GM18867 (cell line): ENCODE data around the gene INTS1.

ENCODE experiments used
- ATAC-seq: cut with Tn5 transposase; IDR thresholded peaks from one replicate; pipeline ENCODE4 v1.9.1; 2021; ENCODE audit warnings: mild to moderate bottlenecking, moderate library complexity; ENCODE audit not compliant: unreplicated experiment

INTS1 gene

DNA sequence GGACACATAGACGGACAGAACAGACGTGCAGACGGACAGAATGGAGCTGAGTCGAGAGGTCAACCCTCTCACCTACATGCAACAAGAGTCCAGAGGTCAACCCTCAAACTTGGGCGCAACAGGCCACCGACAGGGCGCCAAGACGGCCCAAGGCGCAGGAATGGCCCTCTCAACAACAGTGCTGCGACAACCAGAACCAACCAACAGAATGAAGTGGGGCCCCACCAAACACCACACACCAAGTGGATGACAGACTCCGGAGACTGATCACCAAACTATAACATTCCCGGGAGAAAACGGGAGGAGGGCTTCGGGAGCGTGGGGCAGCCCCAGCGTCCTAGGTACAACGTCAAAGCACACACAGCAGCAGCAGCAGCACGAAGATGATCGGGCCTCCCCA is 13.4 kb downstream of the INTS1 start:
- ATAC-seq = no peak

DNA sequence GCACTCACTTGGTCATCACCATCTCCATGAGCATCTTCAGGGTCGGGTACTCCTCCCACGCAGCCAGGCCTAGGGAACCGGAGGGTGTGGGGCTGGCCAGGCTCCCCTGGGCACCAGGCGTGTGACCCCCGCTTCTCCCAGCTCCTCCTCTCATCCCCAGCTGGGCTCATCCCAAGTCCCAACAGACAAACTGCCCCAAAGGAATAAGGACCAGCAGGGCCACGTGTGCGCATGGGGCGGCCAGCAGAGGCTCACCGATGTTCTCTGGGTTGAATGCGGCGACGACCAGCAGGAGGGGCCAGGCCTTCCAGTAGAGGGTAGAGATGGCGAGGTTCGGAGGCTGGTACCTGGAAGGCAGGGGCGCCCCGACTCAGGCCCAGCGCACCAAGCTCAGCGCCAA is 14.9 kb downstream of the INTS1 start:
- ATAC-seq = no peak

DNA sequence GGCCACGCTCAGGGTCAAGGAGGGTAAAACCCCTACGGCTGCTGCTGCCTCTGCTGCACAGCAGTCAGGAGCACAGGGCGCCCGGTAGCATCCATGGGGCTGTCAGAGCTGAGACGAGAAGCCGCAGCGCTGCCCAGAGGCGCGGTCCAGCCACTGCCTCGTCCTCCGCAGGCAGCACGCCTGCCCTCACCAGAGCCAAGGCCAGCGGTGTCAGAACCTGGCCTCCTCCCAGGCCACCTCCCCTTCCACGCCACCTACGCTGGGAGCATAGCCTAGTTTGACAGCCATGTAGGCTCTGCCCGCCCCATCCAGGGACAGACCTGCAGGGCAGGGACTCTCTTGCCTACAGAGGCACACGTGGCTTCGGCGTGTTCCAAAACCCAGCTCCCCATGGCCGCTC is 16.2 kb downstream of the INTS1 start:
- no peak for ATAC-seq

DNA sequence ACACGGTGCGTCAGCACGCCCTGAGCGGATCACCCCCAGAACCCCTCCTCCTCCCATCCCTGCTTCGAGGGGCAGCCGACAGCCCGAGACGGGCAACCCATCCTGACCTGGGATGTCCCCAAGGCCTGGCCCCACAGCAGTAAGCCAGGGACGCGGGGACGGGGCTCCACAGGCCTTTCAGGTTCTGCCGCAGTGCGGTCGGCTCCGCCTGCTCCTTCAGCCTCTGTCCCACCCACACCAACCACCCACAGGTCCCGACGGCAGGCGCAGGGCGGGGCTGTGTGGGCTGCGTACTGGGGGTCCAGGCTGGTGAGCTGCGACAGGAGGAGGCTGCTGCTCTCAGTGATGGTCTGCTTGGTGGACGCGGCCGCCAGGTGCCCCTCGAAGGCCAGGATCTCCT is 16.7 kb downstream of the INTS1 start:
- no peak for ATAC-seq

DNA sequence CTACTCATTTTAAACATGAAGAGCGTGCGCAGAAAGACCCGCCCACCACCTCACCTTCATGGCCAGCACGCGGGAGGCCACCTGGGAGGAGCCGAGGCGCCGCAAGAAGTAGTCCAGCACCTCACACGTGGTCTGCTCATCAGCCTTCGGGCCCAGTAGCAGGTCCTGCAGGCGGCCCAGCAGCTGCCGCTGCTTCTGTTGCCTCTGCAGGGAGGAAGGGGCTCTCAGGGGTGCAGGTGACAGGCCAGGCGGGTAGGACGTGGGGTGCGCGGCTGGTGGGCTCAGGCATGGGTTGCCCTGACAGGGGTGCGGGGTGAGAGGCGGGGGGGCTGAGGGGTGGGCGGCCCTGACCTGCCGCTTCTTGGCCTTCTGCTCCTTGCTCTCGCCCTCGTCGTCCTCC is 17.6 kb downstream of the INTS1 start:
- ATAC-seq = no peak

DNA sequence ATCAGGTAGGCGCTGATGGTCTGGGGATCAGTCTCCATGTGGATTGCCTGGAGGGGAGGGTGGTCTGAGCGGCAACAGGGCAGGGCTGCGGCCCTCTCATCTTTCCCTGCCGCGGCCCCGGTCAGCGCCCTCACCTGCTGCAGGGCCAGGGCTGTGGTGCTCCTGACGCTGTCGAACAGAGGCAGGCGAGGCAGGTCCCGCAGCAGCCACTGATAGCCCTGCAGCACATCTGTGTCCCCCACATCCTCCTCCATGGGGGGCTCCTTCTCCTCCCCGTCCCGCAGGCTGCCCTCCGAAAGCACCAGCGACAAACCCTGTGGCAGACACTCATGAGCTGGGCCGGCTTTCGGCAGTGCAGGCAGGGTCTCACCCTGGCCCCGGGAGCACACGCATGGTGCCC is 19.0 kb downstream of the INTS1 start:
- ATAC-seq = no peak

DNA sequence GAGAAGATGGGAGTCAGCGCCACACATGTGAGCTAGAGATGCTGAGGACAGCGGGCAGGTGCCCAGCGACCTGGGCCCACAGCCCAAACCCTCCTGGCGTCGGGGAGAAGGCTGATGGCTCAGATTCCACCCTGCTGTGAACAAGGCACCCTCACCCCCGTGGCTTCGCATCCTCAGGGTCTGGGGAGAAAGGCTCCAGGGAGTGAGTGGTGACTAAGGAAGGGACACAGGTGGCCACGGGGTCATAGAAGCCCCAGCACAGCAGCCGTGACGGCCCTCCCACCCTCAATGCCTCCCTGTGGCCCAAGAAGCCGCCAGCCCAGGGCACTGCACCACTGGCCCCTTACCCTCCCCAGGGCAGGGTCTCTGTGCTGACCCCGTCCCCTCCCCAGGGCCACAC is 19.6 kb downstream of the INTS1 start:
- ATAC-seq = no peak

DNA sequence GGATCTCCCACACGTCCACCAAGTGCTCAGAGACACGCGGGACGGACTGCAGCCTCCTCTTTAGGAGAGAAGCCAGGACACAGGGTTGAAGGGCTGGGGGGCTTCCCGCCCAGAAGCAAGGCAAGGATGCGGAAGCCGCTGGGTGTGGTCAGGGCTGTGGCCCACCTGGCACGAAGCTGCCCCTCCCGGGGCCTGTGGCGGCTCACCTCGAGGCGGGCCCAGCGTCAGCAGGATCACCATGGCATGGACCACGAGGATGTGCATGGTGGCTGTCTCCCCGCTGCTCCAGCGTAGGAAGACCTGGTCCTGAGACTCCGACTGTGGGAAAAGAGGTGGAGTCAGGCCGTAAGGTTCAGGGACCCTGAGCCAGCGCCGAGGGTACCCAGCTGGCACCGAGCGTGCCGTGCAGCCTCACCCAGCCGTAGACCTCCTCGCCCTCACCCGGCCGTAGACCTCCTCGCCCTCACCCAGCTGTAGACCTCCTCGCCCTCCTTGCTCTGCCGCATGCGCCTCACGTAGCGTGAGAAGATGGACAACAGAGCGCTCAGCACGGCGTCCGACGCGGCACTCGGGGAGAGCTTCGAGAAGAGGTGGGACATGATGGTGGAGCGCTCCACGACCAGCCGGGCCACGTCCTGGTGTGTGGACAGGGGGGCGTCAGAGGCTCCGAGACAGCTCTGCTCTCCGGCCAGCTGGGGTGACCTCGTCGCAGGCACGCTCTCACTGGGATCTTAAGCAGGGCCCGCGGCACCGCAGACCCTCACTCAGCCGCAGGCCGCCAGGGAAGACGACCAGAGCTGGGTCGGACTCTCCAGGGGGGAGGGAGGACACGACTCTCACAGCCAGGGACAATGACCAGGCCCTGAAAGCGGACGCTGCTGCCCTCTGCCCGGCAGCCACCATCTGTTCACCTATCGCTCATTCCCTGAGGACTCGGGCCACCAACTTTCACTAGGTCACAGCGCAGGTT is 20.4 kb downstream of the INTS1 start:
- no peak for ATAC-seq

DNA sequence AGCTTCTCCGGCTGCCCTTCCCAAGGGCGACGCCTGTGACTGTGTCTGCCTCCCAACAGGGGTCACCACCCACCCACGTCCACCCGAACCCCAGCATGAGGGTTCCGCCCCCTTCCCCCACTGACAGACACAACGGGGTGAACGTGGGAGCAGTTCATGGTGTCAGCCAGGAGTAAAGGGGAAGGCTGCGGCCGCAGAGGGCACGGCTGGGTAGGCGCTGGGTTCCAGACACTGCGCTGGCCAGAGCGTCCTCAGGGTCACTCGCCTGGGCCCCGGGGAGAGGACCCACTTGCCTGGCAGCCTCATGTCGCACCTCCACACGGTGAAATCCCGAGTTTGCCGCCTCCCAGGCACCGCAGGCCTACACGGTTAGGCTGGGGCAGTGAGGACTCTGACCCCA is 21.1 kb downstream of the INTS1 start:
- ATAC-seq = no peak

DNA sequence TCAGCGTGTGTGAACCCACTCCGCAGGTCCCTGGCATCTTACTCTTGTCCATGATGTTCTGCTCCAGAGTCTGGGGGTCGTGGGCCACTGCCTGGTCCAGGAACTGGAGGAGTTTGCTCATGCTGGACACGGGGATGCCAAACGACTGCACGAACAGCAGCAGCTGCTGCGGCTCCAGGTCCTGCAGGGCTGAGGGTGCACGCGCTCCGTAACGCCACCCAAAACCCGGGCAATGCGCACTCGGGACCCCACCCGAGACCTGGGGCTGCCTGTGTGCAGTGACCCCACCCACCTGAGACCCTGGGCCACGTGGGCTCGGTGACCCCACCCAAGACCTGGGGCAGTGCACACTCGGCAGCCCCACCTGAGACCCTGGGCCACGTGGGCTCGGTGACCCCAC is 22.9 kb downstream of the INTS1 start:
- ATAC-seq = no peak

DNA sequence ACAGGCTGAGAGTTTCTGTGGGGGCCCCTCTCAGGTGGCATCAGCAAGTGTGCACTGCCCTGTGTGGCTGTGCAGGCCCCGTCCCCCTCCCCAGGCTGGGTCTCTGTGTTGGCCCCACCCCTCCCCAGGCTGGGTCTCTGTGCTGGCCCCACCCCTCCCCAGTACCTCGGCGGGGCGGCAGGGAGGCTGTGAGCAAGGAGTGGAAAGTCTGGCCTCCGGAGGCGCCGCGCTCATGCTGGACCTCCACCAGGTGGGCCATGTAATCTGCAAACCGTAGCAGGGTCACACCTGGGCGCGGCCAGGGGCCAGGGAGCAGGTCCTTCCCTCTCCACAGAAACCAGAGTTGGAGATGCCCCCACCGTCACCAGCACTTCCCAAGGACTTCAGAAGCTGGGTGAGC is 23.5 kb downstream of the INTS1 start:
- ATAC-seq = no peak

DNA sequence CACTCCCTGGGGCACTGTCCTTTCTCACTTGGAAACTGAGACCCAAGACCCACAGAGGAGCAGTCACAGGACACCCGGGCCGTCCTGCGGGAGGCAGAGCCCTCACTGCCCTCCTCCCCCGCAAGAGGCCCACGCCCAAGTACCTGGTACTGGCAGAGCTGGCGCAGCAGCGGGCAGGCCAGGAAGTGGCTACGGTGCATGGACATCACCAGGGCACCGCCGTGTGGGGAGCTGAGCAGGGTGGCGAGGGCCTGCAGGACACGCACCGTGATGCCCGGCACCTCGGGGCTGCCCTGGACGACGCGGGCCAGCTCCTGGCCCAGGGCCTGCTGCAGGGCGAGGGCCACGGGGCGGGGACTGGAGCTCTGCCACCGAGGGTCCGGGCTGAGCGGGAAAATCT is 24.9 kb downstream of the INTS1 start:
- ATAC-seq = no peak

DNA sequence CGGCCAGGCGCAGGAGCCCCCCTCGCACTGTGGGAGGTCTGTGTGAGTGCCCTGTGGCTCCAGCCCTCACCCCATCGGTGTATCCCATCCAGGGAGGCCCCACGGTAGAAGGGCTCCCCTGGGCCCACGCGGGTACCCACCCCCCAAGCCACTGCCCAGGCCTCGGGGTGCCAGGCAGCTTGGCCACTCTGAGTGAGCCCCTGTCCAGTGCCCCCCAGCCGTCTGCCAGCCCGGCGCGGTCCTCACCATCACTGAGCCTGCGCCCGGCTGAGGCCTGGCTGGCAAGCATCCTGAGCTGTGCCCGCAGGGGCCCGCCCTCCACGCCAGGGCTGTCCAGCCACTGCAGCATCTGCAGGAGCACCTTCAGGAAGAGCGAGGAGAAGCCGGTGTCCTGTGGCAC is 25.7 kb downstream of the INTS1 start:
- ATAC-seq = no peak

DNA sequence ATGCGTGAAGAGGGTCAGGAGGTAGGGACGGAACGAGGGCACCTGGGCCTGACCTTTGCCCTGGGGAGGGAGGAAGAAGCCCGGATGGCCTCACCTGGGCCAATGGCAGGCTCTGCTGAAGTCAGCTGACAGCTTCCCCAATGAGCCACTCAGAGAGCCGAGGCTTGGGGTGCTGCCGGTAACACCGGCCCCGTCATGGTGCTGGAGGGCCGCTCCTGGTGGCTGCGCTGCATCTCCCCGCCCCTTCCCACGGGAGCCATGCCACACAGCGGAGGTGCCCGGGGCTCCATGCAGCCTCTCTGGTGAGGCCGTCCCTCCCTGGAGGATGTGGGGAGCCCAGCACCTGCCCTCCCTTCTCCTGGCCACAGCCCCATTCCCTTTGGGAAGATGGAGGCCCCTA is 27.3 kb downstream of the INTS1 start:
- ATAC-seq = no peak

DNA sequence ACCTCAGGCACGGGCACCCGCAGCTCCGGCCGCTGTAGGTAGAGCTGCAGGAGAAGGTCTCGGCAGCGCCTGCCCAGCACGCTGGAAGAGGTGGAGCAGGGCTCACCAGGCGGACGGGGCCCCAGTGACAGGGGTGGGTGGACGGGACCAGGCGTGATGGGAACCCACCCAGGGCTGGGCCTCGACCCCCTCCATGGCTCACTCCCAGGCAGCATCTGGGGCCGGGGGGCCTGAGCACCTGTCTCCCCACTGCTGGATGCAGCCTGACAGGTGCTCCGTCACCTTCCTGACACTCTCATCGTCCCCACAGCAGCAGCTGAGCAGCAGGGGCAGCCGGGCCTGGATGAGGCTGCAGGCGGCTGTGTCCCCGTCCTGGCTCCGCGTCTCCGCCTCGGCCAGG is 28.2 kb downstream of the INTS1 start:
- no peak for ATAC-seq

DNA sequence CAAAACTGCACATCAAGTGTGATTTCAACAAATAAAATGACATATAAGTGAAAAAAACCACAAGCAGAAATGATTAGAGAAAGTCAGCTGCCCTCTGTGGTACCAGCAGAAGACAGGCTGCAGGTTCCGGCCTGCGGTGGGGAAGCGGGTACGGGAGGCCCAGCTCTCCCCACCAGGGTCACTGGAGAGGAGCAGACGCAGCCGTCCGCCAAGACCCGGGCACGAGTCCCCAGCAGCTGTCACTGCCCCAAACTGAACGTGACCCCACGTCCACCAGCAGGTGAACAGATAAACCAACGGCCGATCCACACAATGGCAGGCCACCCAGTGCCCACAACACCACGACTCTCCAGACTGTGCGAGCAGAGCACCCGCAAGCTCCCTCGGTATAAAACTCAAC is 28.8 kb downstream of the INTS1 start:
- no peak for ATAC-seq

DNA sequence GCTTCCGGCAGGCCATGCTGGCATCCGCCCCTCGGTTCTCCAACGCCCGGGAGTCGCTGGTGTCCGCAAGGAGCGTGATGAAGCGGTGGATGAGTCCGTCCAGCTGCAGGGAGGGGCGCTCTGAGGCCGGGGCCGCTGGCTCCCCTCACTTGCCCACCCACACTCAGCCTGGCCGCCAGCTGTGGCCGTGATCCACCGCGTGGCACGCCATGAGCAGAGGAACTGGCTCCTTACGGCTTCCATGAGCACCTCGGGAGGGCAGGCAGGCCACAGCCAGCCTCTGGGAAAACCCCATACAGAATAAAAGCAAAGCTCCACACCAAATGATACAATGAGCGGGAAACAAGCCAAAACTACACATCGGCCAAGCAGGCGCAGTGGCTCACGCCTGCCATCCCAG is 29.5 kb downstream of the INTS1 start:
- no peak for ATAC-seq

DNA sequence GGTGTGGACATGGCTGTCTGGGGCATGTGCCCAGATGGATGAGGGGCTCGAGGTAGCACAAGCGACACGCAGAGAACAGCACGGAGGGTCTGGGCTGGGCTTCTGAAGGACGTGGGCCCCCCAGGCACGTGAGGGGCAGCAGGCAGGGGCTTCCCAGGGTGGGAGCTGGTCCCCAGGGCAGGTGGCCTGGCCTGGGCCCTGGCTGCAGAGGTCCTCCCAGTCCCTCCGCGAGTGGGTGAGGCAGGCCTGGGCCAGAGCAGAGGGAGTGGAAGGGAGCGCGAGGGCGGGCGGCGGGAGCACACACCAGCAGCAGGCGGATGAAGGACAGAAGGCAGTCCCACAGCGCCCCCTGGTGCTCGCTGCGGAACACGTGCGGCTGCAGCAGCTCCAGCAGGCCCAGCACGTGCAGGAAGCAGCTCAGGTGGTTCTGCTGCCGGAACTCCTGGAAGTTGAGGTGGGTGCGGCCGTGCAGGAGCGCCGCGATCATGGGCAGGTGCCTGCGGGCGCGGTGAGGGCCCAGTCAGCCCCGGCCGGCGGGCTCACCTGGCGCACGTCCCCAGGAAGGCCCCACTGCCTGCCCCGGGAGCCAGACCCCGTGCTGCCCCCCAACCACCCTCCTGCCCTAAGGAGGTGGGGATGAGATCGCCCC is 30.2 kb downstream of the INTS1 start:
- ATAC-seq = peak; percentile 51

DNA sequence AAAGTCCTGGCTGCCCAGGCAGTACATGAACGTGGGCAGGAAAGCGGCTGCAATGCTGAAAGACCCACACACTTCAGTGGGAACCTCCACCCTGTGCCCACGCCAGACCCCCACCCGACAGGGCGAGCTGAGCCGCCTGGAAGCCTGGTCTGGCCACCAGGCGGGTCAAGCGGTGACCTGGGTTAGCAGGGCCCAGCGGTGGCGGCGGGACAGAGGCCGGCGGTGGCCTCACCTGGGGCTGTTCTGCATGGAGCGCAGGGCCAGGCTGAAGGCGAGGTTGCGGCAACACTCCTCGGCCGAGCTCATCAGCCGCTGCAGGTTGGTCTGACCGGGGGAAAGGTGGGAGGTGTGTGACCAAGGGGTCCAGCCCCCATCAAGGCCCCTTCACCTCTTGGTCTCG is 33.3 kb downstream of the INTS1 start:
- ATAC-seq = no peak

DNA sequence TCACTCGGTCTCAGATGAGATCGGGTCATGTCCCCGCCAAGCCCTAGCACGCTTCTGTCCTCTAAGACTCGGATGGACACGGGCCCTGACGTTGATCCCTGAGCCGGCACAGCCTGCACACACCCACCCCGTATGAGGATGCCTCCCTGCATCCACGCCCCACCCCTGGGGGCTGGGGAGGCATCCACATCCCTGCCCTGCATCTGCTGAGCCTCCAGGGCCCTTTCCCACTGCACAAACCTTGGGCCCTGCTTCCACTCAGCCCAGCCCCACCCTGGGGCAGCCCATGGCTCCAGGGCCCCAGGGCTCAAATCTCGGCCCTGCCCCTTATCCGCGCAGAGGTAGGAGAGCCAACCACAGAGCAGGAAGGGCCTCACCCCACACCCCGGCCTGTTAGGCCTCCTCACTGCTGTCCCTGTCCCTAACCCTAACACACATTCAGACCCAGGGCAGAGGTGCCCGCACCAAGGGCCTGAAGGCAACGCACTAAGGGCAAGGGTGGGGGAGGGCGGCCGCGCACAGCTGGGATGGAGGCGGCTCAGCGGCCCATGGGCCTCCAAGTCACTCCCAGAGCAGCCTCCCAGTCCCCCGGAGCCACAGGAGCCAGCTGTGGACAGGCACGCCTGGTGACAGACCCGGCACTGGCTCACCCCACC is 35.4 kb downstream of the INTS1 start:
- ATAC-seq = no peak

DNA sequence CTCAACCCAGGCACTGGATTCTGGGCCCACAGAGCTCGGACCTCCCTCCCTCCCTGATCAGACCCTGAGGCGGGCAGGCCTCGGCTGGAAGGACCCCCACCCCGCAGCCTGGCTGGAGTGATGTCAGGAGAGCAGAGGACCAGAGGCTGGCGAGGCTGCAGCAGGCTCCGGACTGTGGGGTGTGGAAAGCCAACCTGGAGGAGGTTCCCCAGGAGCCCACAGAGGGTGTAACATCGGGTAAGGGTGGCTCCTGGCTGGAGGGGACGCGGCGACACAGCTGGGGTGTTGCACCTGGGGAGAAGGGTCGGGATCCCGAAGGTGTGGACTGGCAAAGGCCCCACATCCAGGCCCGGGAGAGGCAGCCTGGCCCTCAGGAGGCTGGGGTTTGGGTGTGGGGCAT is 36.0 kb downstream of the INTS1 start:
- ATAC-seq = no peak
